ENCODE measurements around the gene CHAD.
A peak's percentile ranks its signal among the peaks of the same experiment; 100 is the strongest.
"Not testable (repeated sequence)": the region's sequence is repeated elsewhere in the genome, so short reads cannot be mapped to it uniquely, and the experiment has no call there.

Gene CHAD

DNA sequence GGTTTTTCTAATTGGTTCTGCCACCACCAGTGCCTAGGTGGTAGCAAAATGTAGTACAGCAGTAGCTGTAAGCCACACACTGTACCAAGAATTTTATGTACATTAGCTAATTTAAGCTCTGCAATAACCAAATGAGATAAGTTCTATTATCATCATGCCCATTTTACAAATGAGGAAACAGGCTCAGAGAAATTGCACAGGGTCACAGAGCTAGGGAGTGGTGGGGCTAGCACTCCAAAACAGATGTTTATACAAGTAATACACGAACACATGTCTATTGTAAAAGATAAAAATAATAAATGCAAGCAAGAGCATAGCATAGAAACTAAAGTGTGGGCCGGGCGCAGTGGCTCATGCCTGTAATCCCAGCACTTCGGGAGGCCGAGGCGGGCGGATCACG, 23.5 kb upstream of the CHAD start:
- DNase-seq = no peak

DNA sequence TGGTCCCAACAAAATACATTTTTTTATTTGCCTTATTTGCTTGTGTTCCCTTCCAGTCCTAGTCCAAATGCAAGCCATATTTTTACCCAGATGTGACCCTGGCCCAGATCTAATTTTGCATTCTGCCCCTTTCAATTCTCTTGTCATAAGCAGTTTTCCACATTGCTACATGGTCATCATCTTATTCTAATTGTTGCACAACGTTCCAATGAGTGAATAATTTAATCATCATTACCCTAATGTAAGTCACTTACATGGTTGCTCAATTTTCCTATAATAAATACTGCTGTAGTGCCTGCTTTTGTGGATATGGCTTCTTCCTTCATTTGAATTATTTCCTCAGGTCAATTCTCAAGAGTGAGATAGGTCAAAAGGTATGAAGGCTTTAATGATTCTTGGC, 22.8 kb upstream of the CHAD start:
- no peak for DNase-seq

DNA sequence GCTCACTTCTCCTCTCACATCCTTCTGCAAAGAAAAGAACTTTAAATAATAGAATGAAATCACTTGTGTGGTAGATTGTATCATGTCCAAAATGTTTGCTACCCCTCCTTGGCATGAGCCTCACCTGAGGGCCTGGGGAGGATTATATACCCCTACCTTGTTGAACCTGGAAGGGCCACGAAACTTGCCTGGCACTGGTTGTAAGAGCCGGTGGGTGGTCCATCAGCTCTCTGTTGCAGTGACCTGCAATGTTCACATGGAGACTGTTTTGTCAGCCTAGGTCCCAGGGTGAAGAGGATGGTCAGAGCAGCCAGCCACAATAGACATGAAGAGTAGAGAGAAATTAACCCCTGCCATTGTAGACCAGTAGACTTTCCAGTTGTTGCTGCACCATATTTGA, 20.2 kb upstream of the CHAD start:
- DNase-seq = no peak

DNA sequence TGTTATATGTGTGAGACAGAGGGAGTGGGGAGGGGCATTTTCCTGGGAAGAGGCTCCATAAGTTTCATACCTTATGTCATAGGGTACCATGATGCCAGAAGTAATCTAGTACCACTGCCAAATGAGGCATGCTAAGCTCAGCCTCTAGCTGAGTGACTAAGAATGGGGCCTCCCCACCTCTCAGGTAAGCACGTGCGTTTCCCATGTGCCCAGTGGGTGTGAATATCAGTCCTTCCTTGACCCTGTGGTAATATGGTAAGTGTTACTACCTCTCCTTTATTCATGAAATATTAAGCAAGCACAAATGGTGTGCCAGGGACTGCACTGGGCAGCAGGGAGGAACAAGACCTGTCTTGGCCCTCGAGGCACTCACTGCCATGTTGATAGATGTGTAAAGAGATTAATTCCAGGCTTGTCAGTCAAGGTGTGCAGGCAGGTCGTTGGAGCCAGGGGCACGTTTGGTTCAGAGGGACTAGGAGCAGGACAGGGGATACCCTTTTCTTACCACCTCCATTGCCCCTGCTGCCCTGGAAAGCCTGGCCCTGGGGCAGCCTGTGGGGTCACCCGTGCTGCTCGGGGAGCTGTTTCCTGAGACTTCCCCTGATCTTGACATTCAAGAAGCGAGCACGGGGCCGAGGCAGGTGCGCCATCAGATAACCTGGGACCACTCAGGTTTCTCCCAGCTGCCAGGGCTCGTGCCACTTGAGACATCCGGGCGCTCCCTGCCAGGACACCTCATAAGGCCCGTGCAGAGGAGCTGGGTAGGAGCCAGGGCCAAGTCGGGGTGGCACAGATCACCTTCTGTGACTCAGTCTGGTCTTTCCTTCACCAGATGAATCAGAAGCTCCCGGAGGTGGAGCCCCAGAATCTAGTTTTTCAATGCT, 18.8 kb upstream of the CHAD start:
- DNase-seq = peak; percentile 2

DNA sequence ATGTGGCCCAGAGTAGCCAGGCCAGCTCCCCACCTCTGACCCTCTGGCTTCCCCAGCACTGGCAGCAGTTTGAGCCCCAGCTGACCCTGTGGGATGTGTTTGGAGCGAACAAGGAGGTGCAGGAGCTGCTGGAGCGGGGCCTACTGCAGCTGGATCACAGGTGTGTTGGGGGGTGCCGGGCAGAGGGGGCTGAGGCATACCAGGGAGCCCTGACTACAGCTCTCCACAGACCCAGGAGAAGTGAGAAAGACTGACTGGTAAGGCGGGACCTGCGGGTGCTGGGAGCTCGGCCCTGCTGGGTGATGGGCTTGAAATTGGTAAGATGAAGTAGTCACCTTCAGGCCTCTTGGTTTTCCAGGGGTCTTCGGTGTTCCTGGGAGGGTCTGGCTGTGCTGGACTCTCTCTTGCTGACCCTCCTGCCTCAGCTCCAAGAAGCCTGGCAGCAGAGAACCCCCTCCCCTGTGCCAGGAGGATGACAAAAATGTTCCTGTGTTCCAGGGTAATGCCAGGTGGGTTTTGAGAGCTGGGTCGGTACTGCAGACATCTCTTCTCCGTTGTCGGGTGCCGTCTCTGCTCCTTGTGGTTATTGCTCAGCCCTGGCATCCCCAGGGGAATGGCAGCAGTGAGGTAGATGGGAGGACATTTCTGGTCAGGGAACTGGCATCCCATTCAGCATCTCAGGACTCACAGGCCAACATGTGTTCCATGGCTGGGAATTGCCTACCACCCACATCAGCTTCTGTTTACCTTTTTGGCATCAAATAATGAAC, 15.9 kb upstream of the CHAD start:
- DNase-seq = no peak

DNA sequence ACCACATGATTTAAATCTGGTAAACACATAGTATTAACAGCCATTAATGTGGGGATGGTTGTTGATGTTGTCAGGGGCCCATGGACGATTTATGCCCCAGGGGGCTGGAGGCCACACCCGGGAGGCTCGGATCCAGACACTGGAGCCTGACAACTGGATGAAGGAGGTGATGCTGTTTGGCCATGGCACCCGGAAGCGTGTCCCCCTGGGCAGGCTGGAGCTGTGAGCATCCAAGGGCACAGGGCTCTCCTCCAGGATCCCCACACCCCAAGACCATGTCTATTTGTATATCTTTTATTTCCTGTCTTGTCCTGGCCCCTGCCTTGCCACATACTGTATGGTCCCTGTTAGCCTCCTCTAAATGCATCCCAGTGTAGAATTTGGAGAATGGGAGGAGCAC, 14.6 kb upstream of the CHAD start:
- DNase-seq = no peak

DNA sequence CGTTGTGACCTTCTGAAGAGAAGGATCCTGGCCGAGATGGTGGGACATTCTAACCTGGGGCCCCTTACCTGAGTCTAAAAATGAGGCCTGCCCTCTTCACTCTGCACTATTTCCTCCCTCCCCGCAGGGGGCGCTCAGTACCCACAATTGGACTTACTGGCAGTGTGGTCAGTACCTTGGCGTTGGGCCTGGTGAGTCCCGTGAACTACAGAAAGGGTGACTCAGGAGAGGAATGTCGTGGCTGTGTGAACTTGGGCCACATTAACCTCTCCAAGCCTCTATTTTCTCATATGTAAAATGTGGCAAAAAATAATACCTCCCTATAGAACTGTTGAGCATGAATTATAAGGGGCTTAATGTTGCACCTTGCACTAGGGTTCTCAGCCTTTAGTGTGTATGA, 13.8 kb upstream of the CHAD start:
- DNase-seq = peak; percentile 70

DNA sequence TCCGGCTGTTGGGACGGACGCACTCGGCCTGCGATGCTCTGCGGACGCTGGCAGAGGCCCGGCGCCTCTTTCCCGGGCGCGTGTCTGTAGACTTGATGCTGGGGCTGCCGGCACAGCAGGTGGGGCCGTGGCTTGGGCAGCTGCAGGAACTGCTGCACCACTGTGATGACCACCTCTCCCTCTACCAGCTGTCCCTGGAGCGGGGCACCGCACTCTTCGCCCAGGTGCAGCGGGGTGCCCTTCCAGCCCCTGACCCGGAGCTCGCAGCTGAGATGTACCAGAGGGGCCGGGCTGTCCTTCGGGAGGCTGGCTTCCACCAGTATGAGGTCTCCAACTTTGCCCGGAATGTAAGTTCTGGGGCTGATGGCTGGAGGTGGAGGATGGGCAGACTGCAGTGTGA, 13.4 kb upstream of the CHAD start:
- DNase-seq = no peak

DNA sequence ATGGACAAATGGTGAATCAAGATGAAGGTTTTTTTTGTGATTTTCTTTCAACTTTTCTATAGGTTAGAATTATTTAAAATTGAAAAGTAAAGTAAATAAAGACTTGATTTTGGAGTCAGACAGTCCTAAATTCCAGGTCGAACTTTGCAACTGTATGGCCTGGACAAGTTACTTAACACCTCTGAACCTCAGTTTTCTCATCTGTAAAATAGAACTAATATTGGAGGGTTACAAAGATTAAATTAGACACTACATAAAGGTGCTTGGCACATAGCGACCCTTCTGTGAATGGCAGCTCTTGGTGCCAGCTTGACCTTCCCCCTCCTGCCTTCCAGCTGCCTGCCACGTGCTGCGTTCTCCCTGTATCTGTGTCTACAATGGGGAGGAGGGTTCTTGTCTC, 13.0 kb upstream of the CHAD start:
- DNase-seq = no peak

DNA sequence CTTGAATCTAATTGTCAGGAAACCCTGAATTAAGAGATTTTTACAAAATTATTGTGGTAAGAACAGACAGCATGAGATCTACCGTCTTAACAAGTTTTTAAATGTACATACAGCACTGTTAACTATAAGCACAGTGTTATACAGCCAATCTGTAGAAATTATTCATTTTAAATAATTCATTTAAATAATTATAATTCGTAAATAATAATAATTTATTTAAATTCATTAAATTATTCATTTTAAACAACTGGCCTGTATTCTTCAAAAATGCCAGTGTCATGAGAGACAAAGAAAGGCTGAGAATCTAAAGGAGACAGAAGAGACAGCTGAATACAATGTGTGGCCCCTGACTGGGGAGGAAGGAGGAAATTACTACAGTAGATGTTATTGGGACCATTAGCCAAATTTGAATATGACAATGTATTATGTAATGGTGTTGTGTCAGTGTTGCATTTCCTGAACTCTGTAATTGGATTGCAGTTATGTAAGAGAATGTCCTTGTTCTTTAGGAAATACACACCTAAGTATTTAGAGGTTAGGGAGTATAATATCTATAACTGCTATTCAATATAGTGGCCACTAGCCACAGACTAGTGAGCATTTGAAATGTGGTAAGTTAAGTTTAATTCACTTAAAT, 12.3 kb upstream of the CHAD start:
- no peak for DNase-seq

DNA sequence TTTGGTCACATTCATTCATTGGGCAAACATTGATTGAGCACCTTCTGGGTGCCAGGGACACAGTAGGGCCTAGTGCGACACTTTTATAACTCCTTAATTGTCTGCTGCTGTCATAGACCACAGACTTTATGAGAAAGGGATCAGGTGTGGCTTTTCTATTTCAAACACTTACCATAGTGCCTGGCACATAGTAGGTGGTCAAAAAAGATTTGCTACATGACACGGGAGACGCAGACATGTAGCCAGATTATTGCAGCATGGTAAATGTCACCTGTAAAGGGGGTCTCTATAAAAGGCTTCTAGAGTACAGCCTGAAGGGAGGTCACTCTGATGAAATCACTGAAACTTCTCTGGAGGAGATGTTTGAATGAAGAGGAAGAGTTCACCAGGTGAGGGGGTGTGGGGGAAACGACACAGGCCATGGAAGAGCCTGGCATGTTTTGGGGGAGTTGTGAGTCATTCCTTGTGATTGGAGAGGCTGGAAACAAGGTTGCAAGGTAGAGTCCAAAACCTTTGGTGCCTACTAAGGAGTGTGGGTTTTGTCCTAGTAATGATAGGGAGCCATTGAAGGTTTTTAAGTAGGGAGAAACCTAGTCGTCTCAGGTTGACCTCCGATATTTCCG, 11.6 kb upstream of the CHAD start:
- DNase-seq = no peak

DNA sequence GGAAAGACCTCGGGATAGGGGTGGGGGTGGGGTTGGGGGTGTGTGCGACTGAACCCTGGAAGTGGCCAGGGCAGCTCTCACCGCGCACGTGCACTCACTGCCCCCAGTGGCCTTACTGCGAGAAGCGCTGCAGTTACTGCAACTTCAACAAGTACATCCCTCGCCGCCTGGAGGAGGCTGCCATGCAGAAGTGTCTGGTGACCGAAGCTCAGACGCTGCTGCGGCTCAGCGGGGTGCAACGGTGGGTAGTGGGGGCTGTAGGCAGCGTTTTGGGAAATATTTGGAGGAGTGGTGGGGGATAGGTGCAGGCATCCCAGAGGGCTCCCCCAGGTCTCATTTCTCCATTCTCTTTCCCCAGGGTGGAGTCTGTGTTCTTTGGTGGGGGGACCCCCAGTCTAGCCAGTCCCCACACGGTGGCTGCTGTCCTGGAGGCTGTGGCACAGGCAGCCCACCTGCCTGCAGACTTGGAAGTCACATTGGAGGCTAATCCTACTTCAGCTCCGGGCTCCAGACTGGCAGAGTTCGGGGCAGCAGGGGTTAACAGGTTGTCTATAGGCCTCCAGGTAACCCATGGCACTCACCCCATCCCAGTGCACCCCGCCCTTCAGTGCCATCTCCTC, 11.0 kb upstream of the CHAD start:
- DNase-seq = peak; percentile 76

DNA sequence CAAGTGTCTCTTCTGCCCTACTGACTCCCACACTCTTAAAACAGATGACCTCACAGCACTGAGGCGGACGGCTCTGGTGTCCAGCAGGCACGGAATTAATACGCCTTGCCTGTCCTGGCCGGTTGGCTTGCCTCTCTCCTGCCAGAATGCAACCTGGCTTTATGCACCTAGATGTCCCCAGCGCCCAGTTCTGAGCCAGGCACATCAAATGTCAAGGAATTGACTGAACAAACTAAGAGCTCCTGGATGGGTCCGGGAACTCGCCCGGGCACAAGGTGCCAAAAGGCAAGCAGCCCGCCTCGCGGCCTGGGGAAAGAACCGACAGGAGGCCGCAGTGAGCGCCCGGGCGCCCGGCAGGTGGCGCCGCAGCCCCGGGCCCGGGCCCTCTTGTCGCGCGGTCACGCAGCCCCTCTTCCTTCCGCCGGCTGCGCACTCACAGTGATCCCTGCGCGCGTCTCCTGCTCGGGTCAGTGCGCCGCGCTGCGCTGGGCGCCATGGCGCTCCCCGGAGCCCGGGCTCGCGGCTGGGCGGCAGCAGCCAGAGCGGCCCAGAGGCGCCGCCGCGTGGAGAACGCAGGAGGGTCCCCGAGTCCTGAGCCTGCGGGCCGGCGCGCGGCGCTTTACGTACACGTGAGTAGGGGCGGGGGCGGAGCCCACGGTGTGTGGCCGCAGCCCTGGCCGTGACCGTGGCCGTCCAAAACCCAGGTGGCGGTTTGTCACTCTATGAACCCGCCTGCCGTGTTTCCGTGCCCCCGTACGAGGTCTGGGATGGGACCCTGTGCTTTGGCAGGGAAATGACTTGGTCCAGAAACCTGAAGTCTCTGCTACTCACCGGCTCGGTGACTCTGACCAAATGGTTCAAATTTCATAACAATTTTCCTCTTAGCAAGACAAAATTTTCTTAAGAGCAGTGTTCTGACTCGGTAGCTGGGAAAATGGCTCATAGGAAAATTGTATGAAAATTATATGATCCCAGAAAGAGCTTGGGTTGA, 10.0 kb upstream of the CHAD start, which contains the start of gene RSAD1:
RSAD1 (plus strand) TSS at position 470 of the 991 bp plus-strand sequence; CDS start at position 495, 25 bp downstream.
- DNase-seq = peak; percentile 85

DNA sequence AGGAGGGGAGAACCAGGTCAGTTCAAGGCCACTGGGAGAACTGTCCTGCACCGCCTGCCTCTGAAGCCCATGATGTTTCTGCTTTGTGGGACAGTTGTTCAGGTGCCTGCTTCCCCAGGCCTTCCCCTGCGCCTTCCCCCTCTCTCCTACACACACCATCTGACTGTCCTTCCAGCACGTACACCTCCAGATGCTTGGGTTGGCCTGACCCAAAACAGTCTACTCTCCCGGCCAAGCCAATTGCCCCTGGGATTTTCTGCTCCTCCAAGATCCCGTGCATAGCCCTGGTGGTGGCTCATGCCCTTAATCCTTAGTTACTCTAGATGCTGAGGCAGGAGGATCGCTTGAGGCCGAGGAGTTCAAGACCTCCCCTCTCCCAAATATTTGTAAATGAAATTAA, 9.3 kb upstream of the CHAD start:
- no peak for DNase-seq

DNA sequence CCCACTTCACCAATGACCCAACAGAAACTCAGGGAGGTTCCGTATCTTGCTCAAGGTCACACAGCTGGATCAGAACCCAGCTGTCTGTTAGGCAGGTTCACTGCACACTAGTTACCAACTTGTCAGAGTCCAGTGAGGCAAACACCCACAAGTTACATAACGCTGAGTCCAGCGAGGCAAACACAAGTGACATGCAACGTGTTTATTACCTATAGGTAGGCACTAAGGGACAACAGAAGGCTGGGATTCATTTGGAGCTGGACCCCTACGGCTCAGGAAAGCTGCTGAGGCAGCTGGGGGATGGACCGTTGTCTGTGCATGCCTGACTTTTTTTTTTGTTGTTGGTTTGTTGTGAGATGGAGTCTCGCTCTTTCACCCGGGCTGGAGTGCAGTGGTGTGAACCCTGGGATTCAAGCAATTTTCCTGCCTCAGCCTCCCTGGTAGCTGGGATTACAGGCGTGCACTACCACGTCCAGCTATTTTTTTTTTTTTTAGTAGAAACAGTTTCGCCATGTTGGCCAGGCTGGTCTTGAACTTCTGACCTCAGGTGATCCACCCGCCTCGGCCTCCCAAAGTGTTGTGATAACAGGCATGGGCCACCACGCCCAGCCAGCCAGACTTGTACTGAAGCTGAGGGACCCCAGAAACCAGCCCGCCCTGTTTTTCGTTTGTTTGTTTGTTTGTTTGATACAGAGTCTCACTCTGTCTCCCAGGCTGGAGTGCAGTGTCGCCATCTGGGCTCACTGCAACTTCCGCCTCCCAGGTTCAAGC, 8.1 kb upstream of the CHAD start:
- DNase-seq = no peak

DNA sequence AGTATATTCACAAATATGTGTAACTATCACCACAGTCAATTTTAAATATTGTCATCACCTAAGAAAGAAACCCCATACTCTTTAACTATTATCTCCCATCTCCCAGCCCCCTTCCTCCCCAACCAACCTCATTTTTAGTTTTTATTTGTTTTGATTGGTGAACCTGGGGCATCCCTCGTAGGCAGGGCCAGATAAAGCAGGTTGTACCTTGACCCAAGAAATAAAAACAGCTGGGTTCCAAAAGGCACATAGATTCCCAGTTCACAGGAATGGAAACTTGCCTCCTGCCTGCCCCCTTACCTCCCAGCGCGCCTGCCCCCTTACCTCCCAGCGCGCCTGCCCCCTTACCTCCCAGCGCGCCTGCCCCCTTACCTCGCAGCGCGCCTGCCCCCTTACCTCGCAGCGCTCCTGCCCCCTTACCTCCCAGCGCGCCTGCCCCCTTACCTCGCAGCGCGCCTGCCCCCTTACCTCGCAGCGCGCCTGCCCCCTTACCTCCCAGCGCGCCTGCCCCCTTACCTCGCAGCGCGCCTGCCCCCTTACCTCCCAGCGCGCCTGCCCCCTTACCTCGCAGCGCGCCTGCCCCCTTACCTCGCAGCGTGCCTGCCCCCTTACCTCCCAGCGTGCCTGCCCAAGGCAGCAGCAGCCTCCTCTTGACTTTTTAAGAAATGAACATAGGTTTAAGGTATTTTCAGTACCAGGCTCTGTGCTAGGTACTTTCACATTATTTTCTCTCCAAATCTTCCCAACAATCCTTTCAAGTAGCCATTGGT, 7.3 kb upstream of the CHAD start:
- DNase-seq = not testable (repeated sequence)

DNA sequence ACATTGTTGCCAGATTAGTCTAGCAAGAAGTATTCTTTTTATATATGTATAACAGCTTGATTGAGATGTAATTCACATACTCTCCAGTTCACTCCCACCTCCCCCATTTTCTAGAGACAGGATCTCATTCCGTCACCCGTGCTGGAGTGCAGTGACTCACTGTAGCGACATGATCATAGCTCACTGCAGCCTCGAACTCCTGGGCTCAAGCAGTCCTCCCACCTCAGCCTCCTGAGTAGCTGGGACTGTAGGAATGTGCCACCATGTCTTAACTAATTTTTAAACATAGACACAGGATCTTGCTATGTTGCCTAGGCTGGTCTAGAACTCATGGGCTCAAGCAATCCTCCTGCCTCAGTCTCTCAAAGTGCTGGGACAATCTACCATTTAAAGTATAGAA, 6.7 kb upstream of the CHAD start:
- DNase-seq = no peak

DNA sequence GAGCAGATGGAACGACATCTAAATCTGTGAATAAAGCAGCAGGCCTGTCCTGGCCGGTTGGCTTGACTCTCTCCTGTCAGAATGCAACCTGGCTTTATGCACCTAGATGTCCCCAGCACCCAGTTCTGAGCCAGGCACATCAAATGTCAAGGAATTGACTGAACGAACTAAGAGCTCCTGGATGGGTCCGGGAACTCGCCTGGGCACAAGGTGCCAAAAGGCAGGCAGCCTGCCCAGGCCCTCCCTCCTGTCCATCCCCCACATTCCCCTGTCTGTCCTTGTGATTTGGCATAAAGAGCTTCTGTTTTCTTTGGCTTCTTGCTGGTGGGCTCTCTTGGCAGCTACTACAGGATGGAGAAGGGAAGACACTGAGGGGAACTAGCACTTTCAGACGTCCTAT, 5.8 kb upstream of the CHAD start:
- no peak for DNase-seq

DNA sequence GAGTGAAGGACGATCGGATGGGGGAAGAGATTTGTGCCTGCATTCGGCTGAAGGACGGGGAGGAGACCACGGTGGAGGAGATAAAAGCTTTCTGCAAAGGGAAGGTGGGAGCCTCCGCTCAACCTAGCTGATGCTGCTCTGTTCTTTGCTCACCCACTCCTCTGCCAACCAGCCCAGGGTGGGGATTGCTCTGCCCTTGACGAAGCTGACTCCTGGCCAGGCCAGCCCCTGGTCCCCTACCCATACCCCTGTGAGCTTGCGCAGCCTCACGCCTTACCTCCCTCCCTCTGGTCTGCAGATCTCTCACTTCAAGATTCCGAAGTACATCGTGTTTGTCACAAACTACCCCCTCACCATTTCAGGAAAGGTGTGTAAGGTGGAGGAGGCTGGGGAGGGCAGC, 5.2 kb upstream of the CHAD start:
- no peak for DNase-seq

DNA sequence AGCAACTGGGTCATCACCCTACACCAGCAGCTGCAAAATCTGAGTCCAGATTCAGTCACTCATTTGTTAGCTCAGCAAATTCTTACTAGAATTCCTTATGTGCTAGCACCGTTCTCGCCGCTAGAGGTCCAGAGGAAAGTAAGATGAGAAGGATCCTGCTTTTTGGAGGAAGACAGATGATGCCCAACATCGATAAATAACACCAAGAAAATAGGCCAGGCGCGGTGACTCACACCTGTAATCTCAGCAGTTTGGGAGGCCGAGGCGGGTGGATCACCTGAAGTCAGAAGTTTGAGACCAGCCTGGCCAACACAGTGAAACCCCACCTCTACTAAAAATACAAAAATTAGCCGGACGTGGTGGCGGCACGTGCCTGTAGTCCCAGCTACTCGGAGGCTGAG, 4.1 kb upstream of the CHAD start:
- not testable (repeated sequence) for DNase-seq

All from NCI-H1105 treated with DMSO at 0.1 percent for 48 hours (cell line).